HUES6 (cell line): ENCODE measurements around the gene PRR23E.

ENCODE experiments used
- H3K27ac ChIP-seq: 2 replicates; pipeline ENCODE4 v1.7.0; 2013; ENCODE audit warnings: low read depth, mild to moderate bottlenecking, low read length, inconsistent platforms
- H3K27me3 ChIP-seq: 2 replicates; pipeline ENCODE4 v1.6.1; 2013; ENCODE audit warnings: low read length; ENCODE audit not compliant: control insufficient read depth, insufficient read depth
- H3K36me3 ChIP-seq: 2 replicates; pipeline ENCODE4 v1.6.1; 2013; ENCODE audit warnings: low read length; ENCODE audit not compliant: control insufficient read depth, insufficient read depth
- H3K4me1 ChIP-seq: 2 replicates; pipeline ENCODE4 v1.6.1; 2013; ENCODE audit warnings: low read length; ENCODE audit not compliant: control insufficient read depth, insufficient read depth
- H3K4me3 ChIP-seq: 2 replicates; pipeline ENCODE4 v1.5.1; 2013; ENCODE audit warnings: low read depth, low read length
- H3K9ac ChIP-seq: one replicate; pipeline ENCODE4 v1.6.1; 2013; ENCODE audit warnings: mild to moderate bottlenecking, low read length
- H3K9me3 ChIP-seq: 2 replicates; pipeline ENCODE4 v1.6.1; 2013; ENCODE audit warnings: low read depth, low read length; ENCODE audit not compliant: control insufficient read depth, insufficient read depth

The PRR23E gene

GRCh38 chr3:127200086-127200691 lies 7.3 kb downstream of the PRR23E start:
- H3K36me3 ChIP-seq = no peaks in the 10 kb centered on the region
- peaks cover 3% of the 10 kb centered on the region; the same call in 1 of the 2 replicates for H3K9me3 ChIP-seq
- peaks cover 6% of the 10 kb centered on the region; the same call in 1 of the 2 replicates for H3K4me1 ChIP-seq
- no peak overlapping the region for H3K4me3 ChIP-seq
- H3K27me3 ChIP-seq = no peaks in the 10 kb centered on the region
- no peak overlapping the region for H3K9ac ChIP-seq
- H3K27ac ChIP-seq = no peak overlapping the region

GRCh38 chr3:127203024-127203423 lies 10.1 kb downstream of the PRR23E start:
- H3K36me3 ChIP-seq = no peaks in the 10 kb centered on the region
- H3K4me1 ChIP-seq = no peaks in the 10 kb centered on the region
- H3K27me3 ChIP-seq = no peaks in the 10 kb centered on the region; the same call in 1 of the 2 replicates
- no peak overlapping the region for H3K9ac ChIP-seq
- H3K4me3 ChIP-seq = no peak overlapping the region
- H3K9me3 ChIP-seq = peaks cover 3% of the 10 kb centered on the region; the same call in 1 of the 2 replicates
- H3K27ac ChIP-seq = no peak overlapping the region

- no peaks in the 10 kb centered on the region for H3K36me3 ChIP-seq
- no peak overlapping the region for H3K9ac ChIP-seq
- H3K9me3 ChIP-seq = peaks cover 3% of the 10 kb centered on the region; the same call in 1 of the 2 replicates
- H3K4me3 ChIP-seq = no peak overlapping the region
- H3K27me3 ChIP-seq = no peaks in the 10 kb centered on the region; the same call in 1 of the 2 replicates
- H3K4me1 ChIP-seq = peaks cover 15% of the 10 kb centered on the region; the same call in 1 of the 2 replicates
- H3K27ac ChIP-seq = no peak overlapping the region
These were observed 12.1 kb downstream of the PRR23E start for GRCh38 chr3:127204841-127205582.

DNA sequence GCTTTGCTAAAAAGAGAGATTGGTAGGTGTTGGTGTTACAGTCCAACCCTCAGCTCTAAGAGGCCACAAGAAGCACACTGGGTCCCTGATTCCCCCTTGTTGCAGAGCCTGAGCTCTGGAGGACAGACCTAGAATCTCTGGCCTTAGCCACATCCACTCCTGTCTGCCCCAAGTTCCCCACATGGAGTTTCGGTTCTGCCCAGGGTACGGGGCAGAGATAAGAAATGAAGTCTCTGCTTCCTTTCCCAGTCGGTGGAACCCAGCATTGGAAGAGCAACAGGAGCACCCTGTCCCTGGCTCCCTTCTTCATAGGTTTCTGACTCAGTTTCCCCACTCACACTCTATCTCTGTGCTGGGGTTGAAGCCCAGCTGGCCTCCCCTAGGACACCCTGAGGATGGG lies 13.2 kb downstream of the PRR23E start:
- H3K4me3 ChIP-seq = no peak overlapping the region
- H3K9ac ChIP-seq = no peak overlapping the region
- H3K36me3 ChIP-seq = no peaks in the 10 kb centered on the region
- H3K27me3 ChIP-seq = peaks cover 8% of the 10 kb centered on the region; the same call in 1 of the 2 replicates
- peaks cover 20% of the 10 kb centered on the region; the same call in 1 of the 2 replicates for H3K4me1 ChIP-seq
- no peak overlapping the region for H3K27ac ChIP-seq
- H3K9me3 ChIP-seq = peaks cover 3% of the 10 kb centered on the region; the same call in 1 of the 2 replicates

DNA sequence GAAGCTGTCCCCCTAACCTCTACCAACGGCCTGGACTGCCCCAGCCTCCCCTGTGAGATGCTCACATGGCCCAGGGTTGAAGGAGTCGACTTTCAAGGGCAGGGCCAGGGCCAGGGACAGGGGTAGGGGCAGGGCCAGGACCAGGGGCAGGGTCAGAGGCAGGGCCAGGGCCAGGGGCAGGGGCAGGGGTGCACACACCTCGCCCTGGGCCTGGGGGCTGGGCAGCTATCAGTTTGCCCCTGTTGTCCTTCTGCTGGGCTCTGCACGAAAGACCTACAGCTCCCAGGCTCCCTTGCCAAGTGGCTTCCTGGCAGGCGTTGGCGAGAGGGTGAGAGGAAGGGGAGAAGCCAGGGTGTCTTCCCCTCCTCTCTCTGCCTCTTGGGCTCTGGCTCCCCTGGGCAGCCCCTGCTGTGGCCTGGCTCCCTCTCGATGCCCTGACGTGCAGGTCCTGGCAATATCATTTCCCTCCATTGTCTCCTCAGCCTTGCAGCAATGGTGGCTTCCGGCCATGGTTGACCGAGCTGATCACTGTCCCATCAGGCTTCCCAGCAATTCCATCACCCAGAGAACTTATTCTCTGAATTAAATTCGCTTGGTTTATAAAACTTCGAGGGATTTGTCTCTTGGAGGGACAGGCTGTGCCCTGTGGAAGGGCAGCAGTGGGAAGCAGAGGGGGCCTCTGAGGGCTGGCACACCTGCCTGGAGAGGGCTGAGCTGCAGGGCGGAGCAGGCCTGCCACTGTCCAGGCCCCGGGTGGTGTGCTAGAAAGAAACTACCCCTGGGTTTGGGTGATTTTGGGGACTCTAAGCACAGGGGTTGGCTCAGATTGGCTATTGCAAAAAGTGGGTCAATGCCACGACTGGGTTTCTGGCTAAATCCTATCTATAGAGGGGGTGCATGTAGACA lies 13.9 kb downstream of the PRR23E start:
- Histone ChIP-seq H3K9me3 (peaks cover 3% of the 10 kb centered on the region; the same call in 1 of the 2 replicates), H3K27me3 (peaks cover 12% of the 10 kb centered on the region; the same call in 1 of the 2 replicates), H3K36me3 (no peaks in the 10 kb centered on the region), H3K4me1 (peaks cover 20% of the 10 kb centered on the region; the same call in 1 of the 2 replicates), H3K9ac (no peak overlapping the region), H3K4me3 (no peak overlapping the region), H3K27ac (no peak overlapping the region)

GRCh38 chr3:127207727-127208482 lies 15.0 kb downstream of the PRR23E start:
- no peak overlapping the region for H3K27ac ChIP-seq
- H3K36me3 ChIP-seq = no peaks in the 10 kb centered on the region

DNA sequence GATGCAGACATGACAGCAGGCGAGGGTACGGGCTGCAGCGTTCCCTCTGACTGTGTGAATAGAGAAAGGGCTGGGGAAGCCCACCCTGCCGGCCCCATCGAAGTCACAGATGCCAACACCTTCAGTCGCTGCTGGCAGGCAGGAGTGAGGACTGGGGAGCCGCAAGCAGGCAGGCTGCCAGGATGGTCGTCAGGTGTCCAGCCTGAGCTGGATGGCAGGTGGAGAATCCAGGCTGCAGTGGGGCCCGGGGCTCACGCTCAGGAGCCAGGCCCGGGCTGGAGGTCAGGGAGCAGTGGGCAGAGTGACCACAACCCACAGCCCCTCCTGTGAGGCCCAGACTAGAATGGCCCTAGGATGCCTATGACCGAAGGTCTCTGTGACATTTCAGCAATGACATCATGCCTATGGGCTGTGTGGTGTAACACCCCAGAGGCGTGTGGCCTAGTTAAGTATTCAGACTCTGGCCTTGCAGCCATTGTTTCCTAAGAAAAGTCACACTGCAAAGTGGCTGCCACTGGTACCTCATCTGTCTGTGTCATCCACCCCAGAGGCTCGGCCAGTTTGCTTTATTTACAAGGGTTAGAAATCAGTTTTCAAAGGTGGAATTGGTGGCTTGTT lies 15.7 kb downstream of the PRR23E start:
- no peak overlapping the region for H3K4me3 ChIP-seq
- no peak overlapping the region for H3K27ac ChIP-seq
- H3K9me3 ChIP-seq = no peaks in the 10 kb centered on the region
- peaks cover 12% of the 10 kb centered on the region; the same call in 1 of the 2 replicates for H3K27me3 ChIP-seq
- H3K36me3 ChIP-seq = no peaks in the 10 kb centered on the region
- H3K9ac ChIP-seq = no peak overlapping the region
- peaks cover 20% of the 10 kb centered on the region; the same call in 1 of the 2 replicates for H3K4me1 ChIP-seq

More at GRCh38 chr3:127207727-127208482, 15.0 kb downstream of the PRR23E start:
- no peak overlapping the region for H3K4me3 ChIP-seq
- H3K4me1 ChIP-seq = peaks cover 20% of the 10 kb centered on the region; the same call in 1 of the 2 replicates
- H3K9ac ChIP-seq = no peak overlapping the region
- peaks cover 12% of the 10 kb centered on the region; the same call in 1 of the 2 replicates for H3K27me3 ChIP-seq
- peaks cover 1% of the 10 kb centered on the region; the same call in 1 of the 2 replicates for H3K9me3 ChIP-seq

DNA sequence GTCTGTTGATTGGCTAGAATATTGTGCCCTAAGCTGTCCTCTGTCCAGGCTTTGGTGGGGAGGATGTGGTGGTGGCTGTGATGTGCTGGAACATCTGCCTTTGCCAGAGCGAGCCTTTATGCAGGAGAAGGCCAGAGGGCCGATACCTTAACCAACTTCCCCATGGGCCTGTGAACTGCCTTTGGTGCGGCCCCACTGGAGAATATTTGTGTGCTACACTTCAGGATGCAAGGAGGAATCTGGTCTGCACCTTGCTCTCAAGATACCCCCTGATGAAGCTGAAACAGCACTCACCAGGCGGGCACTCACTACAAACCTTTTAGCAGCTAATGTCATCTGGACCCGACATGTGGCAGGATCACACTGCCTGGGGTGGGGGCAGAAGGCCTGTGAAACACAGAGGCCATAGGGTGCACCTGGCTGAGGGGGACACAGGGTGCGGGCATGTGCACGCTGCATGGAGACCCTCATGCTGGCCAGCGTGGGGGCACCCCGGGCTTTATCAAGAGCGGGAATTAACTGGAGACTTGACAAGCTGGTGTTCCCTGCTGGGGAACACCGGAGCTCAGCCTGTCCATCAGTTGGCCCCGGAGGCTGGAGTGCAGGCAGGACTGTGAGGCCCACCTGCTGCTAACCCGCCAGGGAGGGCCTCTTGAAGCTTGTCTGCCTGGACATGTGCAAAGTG lies 16.4 kb downstream of the PRR23E start:
- Histone ChIP-seq H3K27me3 (peaks cover 12% of the 10 kb centered on the region; the same call in 1 of the 2 replicates), H3K27ac (no peak overlapping the region), H3K9ac (no peak overlapping the region), H3K4me3 (no peak overlapping the region), H3K9me3 (no peaks in the 10 kb centered on the region), H3K36me3 (no peaks in the 10 kb centered on the region), H3K4me1 (peaks cover 20% of the 10 kb centered on the region; the same call in 1 of the 2 replicates)

- Histone ChIP-seq H3K27me3 (peaks cover 12% of the 10 kb centered on the region; the same call in 1 of the 2 replicates), H3K4me1 (peaks cover 20% of the 10 kb centered on the region; the same call in 1 of the 2 replicates), H3K36me3 (no peaks in the 10 kb centered on the region), H3K4me3 (no peak overlapping the region), H3K9me3 (no peaks in the 10 kb centered on the region), H3K27ac (no peak overlapping the region), H3K9ac (no peak overlapping the region)
These were observed 17.1 kb downstream of the PRR23E start for GRCh38 chr3:127209840-127210653.
